Measurements from ENCODE around the gene XPO6.

Gene XPO6

GRCh38 chr16:28067604-28068379 is 144.0 kb downstream of the XPO6 start:
- no peaks in the 10 kb centered on the region for H3K9me3 ChIP-seq (ENCODE audit: control insufficient read depth, low read length)
- no peak overlapping the region for H3K9ac ChIP-seq (ENCODE audit: low read length)
- H3K36me3 ChIP-seq (ENCODE audit: control insufficient read depth, insufficient read depth, low read length, severe bottlenecking): no peaks in the 10 kb centered on the region
- DNase-seq (ENCODE audit: low read depth): peak; percentile 26
- H3K27me3 ChIP-seq (replicated peaks; ENCODE audit: control insufficient read depth, insufficient read depth, low read length): peaks cover 55% of the 10 kb centered on the region
- no peaks in the 10 kb centered on the region for H3K4me1 ChIP-seq (ENCODE audit: control insufficient read depth, insufficient read depth, low read length)
- H3K4me3 ChIP-seq (ENCODE audit: low read length): no peak overlapping the region

GRCh38 chr16:28064706-28065249 is 147.0 kb downstream of the XPO6 start:
- H3K4me1 ChIP-seq (ENCODE audit: control insufficient read depth, insufficient read depth, low read length): no peaks in the 10 kb centered on the region
- no peak for DNase-seq (ENCODE audit: low read depth)
- H3K9me3 ChIP-seq (ENCODE audit: control insufficient read depth, low read length): no peaks in the 10 kb centered on the region
- no peak overlapping the region for H3K4me3 ChIP-seq (ENCODE audit: low read length)
- no peak overlapping the region for H3K9ac ChIP-seq (ENCODE audit: low read length)
- H3K36me3 ChIP-seq (ENCODE audit: control insufficient read depth, insufficient read depth, low read length, severe bottlenecking): no peaks in the 10 kb centered on the region
- peaks cover 53% of the 10 kb centered on the region for H3K27me3 ChIP-seq (replicated peaks; ENCODE audit: control insufficient read depth, insufficient read depth, low read length)

- H3K36me3 ChIP-seq (ENCODE audit: control insufficient read depth, insufficient read depth, low read length, severe bottlenecking): no peaks in the 10 kb centered on the region
- no peaks in the 10 kb centered on the region for H3K4me1 ChIP-seq (ENCODE audit: control insufficient read depth, insufficient read depth, low read length)
- no peaks in the 10 kb centered on the region for H3K9me3 ChIP-seq (ENCODE audit: control insufficient read depth, low read length)
- peaks cover 53% of the 10 kb centered on the region for H3K27me3 ChIP-seq (replicated peaks; ENCODE audit: control insufficient read depth, insufficient read depth, low read length)
- no peak for DNase-seq (ENCODE audit: low read depth)
- H3K9ac ChIP-seq (ENCODE audit: low read length): no peak overlapping the region
- no peak overlapping the region for H3K4me3 ChIP-seq (ENCODE audit: low read length)
These were observed 147.6 kb downstream of the XPO6 start for GRCh38 chr16:28064150-28064549.

GRCh38 chr16:28063591-28064061 is 148.1 kb downstream of the XPO6 start, which contains the start of gene GSG1L:
GSG1L (minus strand) TSS chr16:28063714; CDS start chr16:28063424, 290 bp downstream.
- Histone ChIP-seq H3K9me3 (ENCODE audit: control insufficient read depth, low read length) (no peaks in the 10 kb centered on the region), H3K36me3 (ENCODE audit: control insufficient read depth, insufficient read depth, low read length, severe bottlenecking) (no peaks in the 10 kb centered on the region), H3K4me3 (ENCODE audit: low read length) (no peak within 1 kb of the TSS), H3K4me1 (ENCODE audit: control insufficient read depth, insufficient read depth, low read length) (no peaks in the 10 kb centered on the region), H3K9ac (ENCODE audit: low read length) (no peak within 1 kb of the TSS), H3K27me3 (replicated peaks; ENCODE audit: control insufficient read depth, insufficient read depth, low read length) (peaks cover 53% of the 10 kb centered on the region)
- no peak for DNase-seq (ENCODE audit: low read depth)

- Histone ChIP-seq H3K36me3 (ENCODE audit: control insufficient read depth, insufficient read depth, low read length, severe bottlenecking) (no peaks in the 10 kb centered on the region), H3K9me3 (ENCODE audit: control insufficient read depth, low read length) (no peaks in the 10 kb centered on the region), H3K9ac (ENCODE audit: low read length) (no peak overlapping the region), H3K4me1 (ENCODE audit: control insufficient read depth, insufficient read depth, low read length) (no peaks in the 10 kb centered on the region), H3K27me3 (replicated peaks; ENCODE audit: control insufficient read depth, insufficient read depth, low read length) (peaks cover 59% of the 10 kb centered on the region), H3K4me3 (ENCODE audit: low read length) (no peak overlapping the region)
- DNase-seq (ENCODE audit: low read depth): peak; percentile 45
These were observed 148.8 kb downstream of the XPO6 start for GRCh38 chr16:28062847-28063521.

GRCh38 chr16:28062261-28062846 is 149.4 kb downstream of the XPO6 start:
- H3K27me3 ChIP-seq (replicated peaks; ENCODE audit: control insufficient read depth, insufficient read depth, low read length): peaks cover 65% of the 10 kb centered on the region
- H3K9me3 ChIP-seq (ENCODE audit: control insufficient read depth, low read length): no peaks in the 10 kb centered on the region
- H3K36me3 ChIP-seq (ENCODE audit: control insufficient read depth, insufficient read depth, low read length, severe bottlenecking): no peaks in the 10 kb centered on the region
- no peak overlapping the region for H3K4me3 ChIP-seq (ENCODE audit: low read length)
- DNase-seq (ENCODE audit: low read depth): no peak
- H3K9ac ChIP-seq (ENCODE audit: low read length): no peak overlapping the region
- no peaks in the 10 kb centered on the region for H3K4me1 ChIP-seq (ENCODE audit: control insufficient read depth, insufficient read depth, low read length)

GRCh38 chr16:28061352-28062101 is 150.2 kb downstream of the XPO6 start:
- Histone ChIP-seq H3K27me3 (replicated peaks; ENCODE audit: control insufficient read depth, insufficient read depth, low read length) (peaks cover 70% of the 10 kb centered on the region), H3K4me3 (ENCODE audit: low read length) (no peak overlapping the region), H3K9me3 (ENCODE audit: control insufficient read depth, low read length) (no peaks in the 10 kb centered on the region), H3K36me3 (ENCODE audit: control insufficient read depth, insufficient read depth, low read length, severe bottlenecking) (no peaks in the 10 kb centered on the region), H3K4me1 (ENCODE audit: control insufficient read depth, insufficient read depth, low read length) (no peaks in the 10 kb centered on the region), H3K9ac (ENCODE audit: low read length) (no peak overlapping the region)
- DNase-seq (ENCODE audit: low read depth): no peak

GRCh38 chr16:28059841-28060575 is 151.8 kb downstream of the XPO6 start:
- DNase-seq (ENCODE audit: low read depth): peak; percentile 4
- Histone ChIP-seq H3K27me3 (replicated peaks; ENCODE audit: control insufficient read depth, insufficient read depth, low read length) (peaks cover 69% of the 10 kb centered on the region), H3K4me1 (ENCODE audit: control insufficient read depth, insufficient read depth, low read length) (no peaks in the 10 kb centered on the region), H3K36me3 (ENCODE audit: control insufficient read depth, insufficient read depth, low read length, severe bottlenecking) (no peaks in the 10 kb centered on the region), H3K9ac (ENCODE audit: low read length) (no peak overlapping the region), H3K9me3 (ENCODE audit: control insufficient read depth, low read length) (no peaks in the 10 kb centered on the region), H3K4me3 (ENCODE audit: low read length) (no peak overlapping the region)

GRCh38 chr16:28058839-28059589 is 152.8 kb downstream of the XPO6 start:
- Histone ChIP-seq H3K27me3 (replicated peaks; ENCODE audit: control insufficient read depth, insufficient read depth, low read length) (peaks cover 62% of the 10 kb centered on the region), H3K4me3 (ENCODE audit: low read length) (no peak overlapping the region)
- DNase-seq (ENCODE audit: low read depth): no peak

GRCh38 chr16:28057949-28058348 is 153.8 kb downstream of the XPO6 start:
- Histone ChIP-seq H3K4me3 (ENCODE audit: low read length) (no peak overlapping the region), H3K9me3 (ENCODE audit: control insufficient read depth, low read length) (no peaks in the 10 kb centered on the region), H3K27me3 (replicated peaks; ENCODE audit: control insufficient read depth, insufficient read depth, low read length) (peaks cover 70% of the 10 kb centered on the region), H3K36me3 (ENCODE audit: control insufficient read depth, insufficient read depth, low read length, severe bottlenecking) (no peaks in the 10 kb centered on the region), H3K4me1 (ENCODE audit: control insufficient read depth, insufficient read depth, low read length) (no peaks in the 10 kb centered on the region), H3K9ac (ENCODE audit: low read length) (no peak overlapping the region)
- DNase-seq (ENCODE audit: low read depth): no peak

More at GRCh38 chr16:28058839-28059589, 152.8 kb downstream of the XPO6 start:
- H3K9me3 ChIP-seq (ENCODE audit: control insufficient read depth, low read length): no peaks in the 10 kb centered on the region
- no peaks in the 10 kb centered on the region for H3K36me3 ChIP-seq (ENCODE audit: control insufficient read depth, insufficient read depth, low read length, severe bottlenecking)
- H3K4me1 ChIP-seq (ENCODE audit: control insufficient read depth, insufficient read depth, low read length): no peaks in the 10 kb centered on the region
- H3K9ac ChIP-seq (ENCODE audit: low read length): no peak overlapping the region

Measured in adipocyte (in vitro differentiated cells).